GM19468 (cell line): Measurements from ENCODE around the gene CSTF3.
"Not testable (repeated sequence)": the region's sequence is repeated elsewhere in the genome, so short reads cannot be mapped to it uniquely, and the experiment has no call there.

ENCODE experiments used
- ATAC-seq: cut with Tn5 transposase; IDR thresholded peaks from one replicate; pipeline ENCODE4 v1.9.1; 2021; ENCODE audit warnings: mild to moderate bottlenecking, moderate library complexity, moderate number of reproducible peaks; ENCODE audit not compliant: unreplicated experiment; ENCODE audit errors: extremely low read depth

CSTF3 gene

DNA sequence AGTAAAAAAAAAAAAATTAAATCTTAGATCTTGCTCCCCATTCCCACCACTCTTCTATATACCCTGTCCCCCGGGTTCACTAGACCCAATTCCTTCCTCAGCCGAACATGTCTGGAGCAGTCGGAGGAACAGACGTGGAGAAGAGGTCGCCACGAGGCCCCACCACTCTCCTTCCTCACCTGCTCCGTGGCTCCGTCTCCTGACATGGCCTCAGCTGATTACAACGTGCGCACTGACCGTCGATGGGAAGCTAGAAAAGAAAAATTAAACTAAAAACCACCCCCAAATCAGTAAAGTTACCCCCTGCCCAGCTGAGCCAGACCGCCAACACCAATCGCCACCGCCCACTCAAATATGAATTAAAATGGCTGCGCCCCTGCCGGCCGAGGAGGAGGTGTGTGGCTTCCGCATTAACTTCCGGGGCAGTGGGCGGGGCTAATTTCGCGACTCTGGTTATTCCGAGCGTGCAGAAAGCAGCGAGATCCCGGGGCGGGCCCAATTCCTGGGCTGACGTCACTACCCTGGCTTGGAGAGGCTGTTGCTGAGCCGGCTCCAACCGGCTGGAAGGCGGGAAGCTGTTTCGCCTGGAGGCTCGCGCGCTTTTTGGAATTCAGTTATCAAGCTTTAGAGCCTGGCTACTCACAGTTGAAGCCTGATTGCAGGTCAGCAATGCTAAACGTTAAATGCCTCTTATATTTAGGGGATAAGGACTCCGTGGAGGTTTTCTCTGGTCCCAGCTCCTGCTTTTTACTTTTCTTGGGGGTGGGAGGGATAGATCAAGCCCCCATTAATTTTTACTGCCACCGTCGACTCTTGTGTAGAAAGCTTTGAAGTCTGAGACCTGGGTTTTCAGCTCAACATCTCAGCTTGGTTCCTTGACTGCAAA is at the start of gene CSTF3:
Gene CSTF3, minus strand, starts transcription at position 361 of the 886 bp plus-strand sequence. Its CDS starts 155 bp downstream, at position 206.
- peak; percentile 85 for ATAC-seq

DNA sequence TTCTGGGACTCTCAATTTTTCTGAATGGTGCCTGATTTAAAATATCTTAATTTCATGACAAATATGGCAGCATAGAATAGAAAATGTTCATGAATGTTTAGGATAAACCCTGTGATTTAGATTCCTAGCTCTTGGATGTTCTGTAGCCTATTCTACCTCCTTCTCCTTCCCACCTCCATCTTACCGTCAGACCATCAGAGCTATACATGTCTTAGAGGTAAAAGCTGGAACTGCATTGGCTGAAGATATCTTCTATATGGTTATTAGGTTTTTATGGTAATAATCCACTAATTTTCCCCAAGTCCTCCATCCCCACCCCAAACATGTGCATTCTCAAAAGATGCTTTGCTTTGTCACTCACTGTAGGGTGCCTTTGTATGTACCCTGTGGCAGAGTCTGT is 46.9 kb upstream of the CSTF3 start:
- ATAC-seq, result no peak

DNA sequence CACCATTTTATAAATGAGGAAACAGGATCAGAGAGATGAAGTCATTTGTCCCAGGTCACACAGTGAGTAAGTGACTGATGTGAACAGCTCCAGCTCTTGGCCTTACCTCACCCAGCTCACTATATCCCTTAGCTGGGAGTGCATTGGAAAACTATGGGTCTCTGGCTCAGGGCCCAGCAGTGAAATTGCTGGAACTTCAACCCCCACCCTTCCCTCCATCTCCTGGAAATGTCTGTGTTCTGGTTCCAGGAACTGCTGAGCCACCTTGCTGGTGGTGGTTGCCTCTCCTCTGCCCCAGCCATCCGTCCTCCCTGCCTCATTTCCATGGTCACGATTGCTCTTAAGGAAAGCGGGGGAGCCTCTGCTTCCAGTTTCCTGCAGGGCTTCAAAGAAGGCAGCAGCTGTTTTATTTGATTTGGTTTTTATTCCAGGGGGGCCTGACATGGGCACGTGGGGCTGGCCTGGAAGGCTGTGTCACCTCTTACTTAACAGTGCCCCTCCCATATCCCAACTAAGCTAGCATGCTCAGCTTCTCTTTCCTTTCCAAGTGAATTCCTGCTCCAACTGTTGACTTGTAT is 46.2 kb upstream of the CSTF3 start:
- ATAC-seq, result no peak

DNA sequence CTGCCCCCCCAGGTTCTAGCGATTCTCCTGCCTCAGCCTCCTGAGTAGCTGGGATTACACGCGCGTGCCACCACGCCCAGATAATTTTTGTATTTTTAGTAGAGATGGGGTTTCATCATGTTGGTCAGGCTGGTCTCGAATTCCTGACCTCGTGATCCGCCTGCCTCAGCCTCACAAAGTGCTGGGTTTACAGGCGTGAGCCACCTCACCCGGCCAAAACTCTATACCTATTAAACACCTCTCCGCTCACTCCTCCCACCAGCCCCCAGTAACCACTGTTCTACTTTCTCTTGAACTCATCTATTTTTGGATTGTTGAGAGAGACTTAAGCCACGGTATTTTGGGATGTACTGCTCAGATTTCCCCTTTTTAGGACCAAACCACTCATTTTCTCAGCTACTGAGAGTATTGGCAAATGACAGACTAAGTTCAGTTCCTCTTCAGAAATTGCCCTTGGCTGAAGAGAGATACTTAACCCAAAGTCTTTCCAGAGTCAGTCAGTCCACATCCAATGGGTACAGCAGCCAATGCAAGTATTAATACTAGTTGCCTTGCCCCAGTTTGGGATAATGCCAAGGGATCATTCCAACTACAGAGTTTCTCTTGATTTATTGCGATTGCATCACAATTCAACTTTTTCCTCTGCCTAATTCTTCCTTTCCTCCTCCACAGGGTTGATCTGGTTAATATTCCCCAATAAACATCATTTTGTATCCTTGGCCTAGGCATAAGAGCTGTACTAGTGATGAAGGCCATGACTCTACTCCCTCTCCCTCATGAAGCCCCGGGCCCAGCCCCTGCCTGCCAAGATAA is 36.8 kb upstream of the CSTF3 start:
- no peak for ATAC-seq

DNA sequence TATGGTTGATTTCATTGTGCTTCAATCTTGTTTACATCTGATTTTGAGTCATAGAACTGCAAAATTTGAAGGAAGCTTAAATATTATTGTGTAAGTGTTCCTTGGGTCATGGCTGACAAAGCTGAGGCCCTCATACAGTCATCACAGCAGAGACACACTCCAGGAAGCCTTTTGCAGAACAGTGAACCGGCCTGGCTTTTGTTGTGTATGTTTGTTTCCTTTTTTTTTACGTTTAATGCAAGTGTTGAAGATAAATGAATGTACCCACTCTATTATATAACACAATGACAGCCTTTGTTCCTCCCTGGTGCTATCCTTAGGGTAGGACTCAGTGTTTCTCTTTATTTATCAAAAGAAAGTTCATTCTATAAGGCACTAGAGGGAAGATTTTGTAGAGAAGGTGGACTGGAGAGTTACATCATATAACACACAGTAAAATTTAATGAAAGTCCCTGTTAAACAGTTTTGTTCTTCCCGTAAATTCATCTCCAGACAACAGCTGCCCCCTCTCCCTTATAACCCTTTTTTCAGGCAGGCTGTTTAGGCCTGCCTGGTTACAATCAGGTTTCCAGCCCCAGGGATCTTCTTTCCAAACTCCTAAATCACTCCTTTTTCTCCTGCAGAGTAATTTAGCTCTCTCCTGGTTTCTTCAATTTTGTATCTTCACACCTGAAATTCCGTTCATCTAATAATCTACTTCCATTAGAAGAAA is 34.3 kb upstream of the CSTF3 start:
- no peak for ATAC-seq

DNA sequence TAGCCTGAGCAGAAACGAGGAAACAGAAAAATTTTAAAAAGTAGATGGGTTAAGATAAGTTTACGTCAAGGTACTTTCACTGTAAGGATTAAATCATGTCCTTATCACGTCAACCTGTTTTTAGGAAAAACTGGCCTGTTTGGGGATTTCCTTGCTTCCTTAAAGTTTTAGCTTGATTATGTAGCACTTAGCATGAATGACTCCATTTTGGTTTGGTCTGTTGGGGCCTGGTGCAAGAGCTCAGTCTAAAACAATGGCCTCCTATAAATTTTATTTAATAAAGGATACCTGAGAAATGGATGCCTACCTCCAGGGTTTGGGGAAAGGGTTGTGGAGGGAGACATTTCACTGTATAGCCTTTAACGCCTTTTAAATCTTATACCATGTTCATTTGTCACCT is 33.2 kb upstream of the CSTF3 start:
- no peak for ATAC-seq

DNA sequence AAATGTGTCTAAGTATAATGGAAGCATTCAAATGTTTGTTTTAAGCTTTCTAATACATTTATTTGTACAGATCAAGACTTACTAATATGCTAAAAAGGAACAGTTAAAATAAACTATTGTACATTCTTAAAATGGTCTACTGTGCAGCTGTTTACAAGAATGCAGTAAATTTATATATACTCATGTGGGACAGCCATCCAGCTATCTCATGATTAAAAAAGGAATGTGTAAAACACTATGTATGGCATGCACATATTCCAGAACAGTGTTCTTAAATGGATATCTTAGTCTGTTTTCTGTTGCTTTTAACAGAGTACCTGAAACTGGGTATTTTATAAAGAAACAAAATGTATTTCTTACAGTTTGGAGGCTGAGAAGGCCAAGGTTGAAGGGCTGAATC is 30.2 kb upstream of the CSTF3 start:
- no peak for ATAC-seq

DNA sequence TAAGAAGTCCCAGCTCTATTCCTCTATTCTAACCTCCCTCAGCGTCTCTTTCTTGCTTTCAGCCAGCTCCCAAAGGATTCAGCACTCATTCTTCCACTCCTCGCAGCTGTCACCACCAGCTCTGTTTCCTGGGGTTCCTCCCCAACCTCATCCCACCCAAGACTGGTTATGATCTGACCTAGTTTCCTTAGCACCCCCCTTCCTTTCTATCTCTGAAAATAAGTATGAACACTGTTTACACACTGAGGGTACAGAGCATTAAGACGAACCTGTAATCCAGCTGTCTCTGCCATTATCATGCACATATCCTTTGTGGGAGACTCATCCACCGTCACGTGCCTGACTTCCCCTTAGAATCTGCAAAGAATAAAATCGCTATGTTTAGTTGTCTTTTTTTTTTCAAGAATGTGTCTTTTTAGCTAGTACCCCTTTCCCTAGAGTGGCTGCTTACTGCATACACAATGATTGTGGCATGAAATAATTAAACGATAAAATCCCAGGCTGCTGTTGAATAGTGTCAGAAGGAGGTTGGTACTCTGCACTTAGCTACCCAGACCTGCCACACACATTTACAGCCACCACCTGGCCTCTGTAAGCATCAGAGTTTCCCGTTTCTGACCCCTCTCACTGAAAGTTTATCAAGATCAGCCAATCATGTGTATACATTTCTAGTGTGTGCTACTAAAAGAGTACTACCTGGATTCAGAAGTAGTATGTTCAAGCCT is 26.9 kb upstream of the CSTF3 start:
- ATAC-seq, result no peak

DNA sequence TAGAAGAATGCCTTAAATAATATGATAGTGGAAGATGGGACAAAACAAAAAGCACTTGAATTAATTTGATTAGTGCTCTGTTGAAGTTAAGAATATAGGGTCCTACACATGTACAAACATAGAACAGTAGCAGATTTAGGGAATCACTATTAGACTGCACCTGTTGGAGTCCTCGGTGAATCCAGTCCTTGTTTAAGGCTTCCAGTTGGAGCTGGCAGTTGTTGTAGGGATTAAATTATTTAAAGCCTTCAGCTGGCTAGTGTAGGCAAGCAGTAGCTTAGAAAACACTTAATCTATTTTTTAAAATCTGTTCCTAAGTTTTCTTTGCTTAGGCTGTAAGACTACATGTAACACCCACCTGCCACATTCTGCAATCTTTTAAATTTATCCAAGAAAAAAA is 24.5 kb upstream of the CSTF3 start:
- ATAC-seq, result no peak

DNA sequence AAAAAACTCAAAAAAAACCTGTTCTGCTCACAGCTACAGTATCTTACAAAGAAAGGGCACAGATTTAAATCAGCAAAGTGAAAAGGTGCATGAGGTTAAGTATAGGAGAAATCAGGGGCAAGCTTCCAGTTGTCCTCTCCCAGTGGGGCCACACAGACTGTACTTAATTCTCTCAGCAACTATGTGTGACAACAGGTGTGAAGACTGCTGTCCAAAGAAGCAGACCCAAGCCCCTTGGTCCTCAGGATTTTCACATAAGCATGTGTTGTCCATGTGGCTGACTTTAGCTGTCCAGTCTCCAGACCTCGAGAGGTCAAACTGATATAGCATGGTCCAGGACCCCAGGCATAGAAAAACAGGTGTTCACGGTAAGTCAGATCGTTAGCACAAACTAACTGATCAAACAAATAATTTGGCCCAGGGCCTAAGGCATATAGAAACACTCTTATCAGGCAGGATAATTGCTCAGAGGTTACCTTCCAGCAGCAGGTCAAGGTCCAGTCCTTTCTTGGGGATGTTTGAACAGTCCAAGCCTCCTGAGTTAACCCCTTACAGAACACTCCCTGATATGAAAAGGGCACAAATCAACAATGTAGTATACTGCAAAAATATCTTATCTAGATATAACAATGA is 21.1 kb upstream of the CSTF3 start:
- no peak for ATAC-seq

DNA sequence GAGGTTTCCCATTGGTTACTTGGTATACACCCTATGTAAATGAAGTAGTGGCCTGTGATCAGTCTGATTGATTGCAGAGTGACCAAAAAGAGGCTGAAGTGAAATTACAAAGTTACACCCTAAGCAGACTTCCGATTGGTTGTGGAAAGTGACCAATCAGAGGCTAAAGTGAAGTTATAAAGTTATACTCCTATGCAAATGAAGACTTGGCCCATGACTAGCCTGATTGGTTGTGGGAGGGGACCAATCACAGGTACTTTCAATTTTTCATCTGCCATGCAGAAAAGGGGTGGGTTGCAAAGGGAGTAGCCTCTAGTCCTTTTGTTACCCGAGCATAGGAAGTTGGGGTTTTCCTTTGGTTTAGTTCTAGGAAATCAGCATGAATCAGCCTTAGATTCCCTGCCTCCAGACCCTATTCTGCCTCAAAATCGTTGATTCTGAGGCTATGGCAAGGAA is 18.1 kb upstream of the CSTF3 start:
- ATAC-seq, result no peak

DNA sequence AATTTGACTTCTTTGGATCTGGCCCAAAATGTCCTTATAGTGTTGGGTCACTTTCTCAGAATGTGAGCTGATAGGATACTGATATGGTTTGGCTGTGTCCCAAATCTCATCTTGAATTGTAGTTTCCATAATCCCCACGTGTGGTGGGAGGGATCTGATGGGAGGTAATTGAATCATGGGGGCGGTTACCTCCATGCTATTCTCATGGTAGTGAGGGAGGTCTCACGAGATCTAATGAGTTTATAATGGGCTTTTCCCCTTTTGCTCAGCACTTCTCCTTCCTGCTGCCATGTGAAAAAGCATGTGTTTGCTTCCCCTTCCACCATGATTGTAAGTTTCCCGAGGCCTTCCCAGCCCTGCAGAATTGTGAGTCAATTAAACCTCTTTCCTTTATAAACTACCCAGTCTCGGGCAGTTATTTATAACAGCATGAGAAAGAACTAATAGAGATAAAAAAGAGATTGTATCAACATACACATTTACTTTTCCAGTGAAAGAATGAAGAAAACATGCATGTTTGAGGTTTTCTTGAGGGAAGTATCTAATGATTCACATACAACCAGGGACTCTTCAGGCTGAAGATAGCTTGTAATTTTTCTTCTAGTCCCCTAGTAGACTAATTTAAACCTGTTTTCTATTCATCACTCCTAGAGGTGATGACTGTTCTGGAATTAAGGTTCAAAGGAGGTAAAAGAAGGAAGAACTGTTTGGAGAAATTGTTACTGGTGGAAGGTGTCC is 17.3 kb upstream of the CSTF3 start:
- ATAC-seq, result no peak

DNA sequence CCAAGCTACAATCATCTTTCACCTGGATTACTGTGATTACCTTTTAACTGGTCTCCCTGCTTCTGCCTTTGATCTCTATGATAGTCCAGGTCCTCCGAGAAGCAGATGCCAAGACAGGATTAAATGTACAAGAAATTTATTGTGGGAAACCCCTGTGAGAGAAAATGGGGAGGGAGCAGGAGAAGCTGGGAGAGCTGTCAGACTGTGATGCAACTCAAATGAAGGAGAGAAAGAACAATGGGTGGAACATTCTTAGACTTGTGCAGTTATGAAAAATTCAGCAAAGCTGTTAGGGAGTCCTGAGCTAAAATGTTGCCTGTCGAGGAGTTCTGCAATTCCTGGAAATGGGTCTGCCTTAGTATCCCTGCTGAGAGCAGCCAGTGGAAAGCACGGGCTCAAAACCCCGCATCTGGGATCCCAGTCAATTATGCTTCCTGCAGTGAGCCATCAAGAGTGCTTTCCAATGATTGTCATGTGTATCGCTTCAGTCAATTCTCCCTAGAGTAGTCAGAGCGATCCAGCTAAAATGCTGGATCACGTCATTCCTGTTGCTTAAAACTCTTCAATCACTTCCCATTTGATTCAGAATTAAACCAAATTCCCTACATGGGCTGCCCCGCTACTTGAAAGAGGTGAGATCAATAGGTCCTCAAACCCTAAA is 16.5 kb upstream of the CSTF3 start:
- no peak for ATAC-seq

DNA sequence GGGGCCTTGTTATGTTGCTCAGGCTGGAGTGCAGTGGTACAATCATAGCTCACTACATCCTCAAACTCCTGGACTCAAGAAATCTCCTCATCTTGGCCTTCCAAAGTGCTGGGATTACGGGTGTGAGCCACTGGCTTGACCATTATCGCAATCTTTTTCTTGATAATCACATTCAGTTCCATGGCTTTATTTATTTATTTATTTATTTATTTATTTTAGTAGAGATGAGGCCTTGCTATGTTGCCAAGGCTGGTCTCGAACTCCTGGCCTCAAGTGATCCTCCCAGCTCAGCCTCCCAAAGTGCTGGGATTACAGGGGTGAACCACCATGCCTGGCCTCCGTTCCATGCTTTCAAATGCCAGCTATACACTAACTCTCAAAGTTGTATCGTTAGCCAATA is 15.5 kb upstream of the CSTF3 start:
- not testable (repeated sequence) for ATAC-seq

DNA sequence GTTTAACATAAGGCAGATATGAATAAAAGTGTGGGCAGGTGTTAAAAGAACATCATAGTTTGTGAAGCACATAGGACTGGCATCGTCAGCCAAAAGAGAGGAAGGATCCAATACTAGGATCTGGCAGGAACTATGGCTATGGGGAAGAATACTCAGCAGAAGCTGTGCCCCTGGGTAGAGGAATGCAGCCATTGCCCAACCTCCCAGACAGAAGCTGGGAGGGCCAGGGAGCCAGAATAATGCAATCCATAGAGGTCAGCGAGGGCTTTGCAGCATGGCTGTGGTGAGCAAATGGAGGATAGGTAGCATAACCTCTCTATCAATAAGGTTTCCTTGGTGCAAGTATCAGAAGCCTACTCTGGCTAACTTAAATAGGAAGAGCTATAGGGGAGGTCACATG is 11.7 kb upstream of the CSTF3 start:
- ATAC-seq, result no peak

DNA sequence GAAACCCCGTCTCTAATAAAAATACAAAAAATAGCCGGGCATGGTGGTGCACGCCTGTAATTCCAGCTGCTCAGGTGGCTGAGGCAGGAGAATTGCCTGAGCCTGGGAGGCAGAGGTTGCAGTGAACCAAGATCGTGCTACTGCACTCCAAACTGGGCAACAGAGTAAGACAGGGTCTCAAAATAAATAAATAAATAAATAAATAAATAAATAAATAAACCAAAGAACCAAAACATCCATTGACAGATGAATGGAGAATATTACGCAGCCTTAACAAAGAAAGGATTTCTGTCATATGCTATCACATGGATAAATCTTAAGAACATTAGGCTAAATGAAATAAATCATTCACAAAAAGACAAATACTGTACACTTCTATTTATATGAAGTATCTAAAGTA is 11.1 kb upstream of the CSTF3 start:
- no peak for ATAC-seq

DNA sequence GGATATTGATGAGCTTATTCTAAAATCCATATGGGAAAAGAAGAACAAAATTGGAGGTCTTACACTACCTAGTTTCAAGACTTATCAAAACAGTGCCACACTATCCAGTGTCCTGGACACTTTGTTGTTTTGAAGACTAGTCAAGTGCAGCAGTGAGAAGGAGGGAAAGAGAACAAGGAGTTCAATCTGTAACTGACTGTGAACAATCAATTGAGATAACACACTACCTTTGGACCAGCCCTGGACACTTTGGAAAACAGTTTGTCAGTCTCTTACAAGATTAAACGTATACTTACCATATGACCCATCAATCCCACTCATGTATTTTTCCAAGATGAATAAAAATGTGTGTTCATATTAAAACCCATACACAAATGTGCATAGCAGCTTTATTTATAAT is 10.0 kb upstream of the CSTF3 start:
- no peak for ATAC-seq

DNA sequence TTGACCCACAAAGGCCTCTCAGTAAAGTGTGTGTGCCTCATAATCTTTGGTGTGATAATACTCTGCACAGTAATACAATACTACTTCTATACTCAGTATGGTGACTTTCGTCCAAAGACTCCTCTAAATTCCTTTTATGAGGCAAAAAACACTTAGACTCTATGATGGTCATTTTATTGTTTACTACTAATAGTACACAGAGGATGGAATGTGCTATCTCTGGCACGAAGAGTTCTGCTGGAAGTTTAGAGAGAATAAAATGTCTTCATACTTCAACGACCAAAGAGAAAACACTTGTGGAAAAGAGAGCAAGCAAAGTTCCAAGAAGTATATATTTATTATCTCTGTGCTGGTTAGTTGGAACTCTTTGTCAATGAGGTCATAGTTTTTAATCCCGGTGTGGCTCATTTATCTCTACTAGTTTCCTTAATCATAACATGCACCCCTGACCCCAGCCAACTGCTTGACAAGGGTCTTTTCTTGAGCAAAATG is 7.5 kb upstream of the CSTF3 start:
- ATAC-seq, result no peak
